GM12878 (cell line): ENCODE data around the gene TMEM208. TPM values are rescaled to one million over a fixed set of nuclear protein-coding genes. Genes with fewer than 3 reads are reported as not detected.

Experiments
- CHD4 ChIP-seq: fragments of 200-600 bp; sonication (generic); IDR thresholded peaks from 2 replicates; pipeline ENCODE4 v1.6.1; 2016; ENCODE audit warnings: mild to moderate bottlenecking
- EGR1 ChIP-seq, 2 experiments: IDR thresholded peaks; 1 replicate in 1 of 2; 2 replicates in 1 of 2; pipeline ENCODE4 v1.6.1; 2011 to 2012; ENCODE audit warnings: low read depth in 2 of 2, low read length in 2 of 2, borderline replicate concordance in 1 of 2, mild to moderate bottlenecking in 1 of 2, moderate library complexity in 1 of 2
- MLLT1 ChIP-seq: fragments of 450-650 bp; IDR thresholded peaks from 2 replicates; pipeline ENCODE4 v1.6.1; 2016; ENCODE audit warnings: mild to moderate bottlenecking
- NKRF ChIP-seq: fragments of 450-650 bp; conservative IDR thresholded peaks from 2 replicates; pipeline ENCODE4 v1.6.1; 2017; ENCODE audit warnings: mild to moderate bottlenecking, moderate library complexity
- PRDM15 ChIP-seq: fragments of 450-650 bp; formaldehyde crosslinking; IDR thresholded peaks from 2 replicates; pipeline ENCODE4 v1.4.0; 2020; ENCODE audit warnings: mild to moderate bottlenecking, moderate library complexity
- USF2 ChIP-seq: IDR thresholded peaks from 2 replicates; pipeline ENCODE4 v1.6.1; 2011; ENCODE audit warnings: low read depth, low read length, improper control_type of control experiment, borderline replicate concordance
- polyA plus RNA-seq, 11 experiments: library from polyadenylated mRNA; depleted of rRNA in 4 of 11; unstranded in 6 of 11; stranded (reverse) in 5 of 11; fragments of >200 nt; fragmentation: Nextera tagmentation in 4 of 11; fragmentation: Illumina TruSeq in 1 of 11; extraction: Ambion mirVana in 4 of 11; extraction: Trizol in 1 of 11; gene quantifications; 1 replicate in 1 of 11; 2 replicates in 10 of 11; pipeline versions ENCODE4 v1.2.1 to v1.2.3, GENCODE V29; 2011 to 2016; ENCODE audit warnings: inconsistent platforms in 2 of 11, missing spikeins in 2 of 11, low read depth in 1 of 11
- total RNA-seq, 4 experiments: library from RNA; depleted of rRNA in 3 of 4; stranded (reverse); fragments of >200 nt in 3 of 4; fragmentation: Illumina TruSeq in 1 of 4; extraction: Trizol in 1 of 4; gene quantifications; 2 replicates each; pipeline versions ENCODE4 v1.2.1 to v1.2.3, GENCODE V29; 2013 to 2021

The TMEM208 gene
- total and polyA plus RNA-seq, 10 of the 15 experiments (the other 5 are each of a cell fraction or from before 2014, with no cell fraction given): 34.1 to 244 (median 54.1) TPM

- TF ChIP-seq USF2: no peak
- TF ChIP-seq EGR1 (IDR thresholded peaks at IDR 0.05; ENCODE audit: borderline replicate concordance in 1 of 2, low read depth in 2 of 2, low read length in 2 of 2): peak in 1 of 2 experiments; percentile 7; a peak in 1 of 3 replicates
- TF ChIP-seq NKRF: peak; percentile 73; the same call in 1 of the 2 replicates
- TF ChIP-seq MLLT1: 0 out of 2 replicates have a peak, but pooled peaks have one; percentile 17
- TF ChIP-seq PRDM15 (CRISPR knock-in tag): no peak
- TF ChIP-seq CHD4: no peak
Measured at GRCh38 chr16:67184995-67185650, 41.8 kb upstream of the TMEM208 start (continued).
